HG03060 (cell line): ENCODE data around the gene RBCK1.
"Not testable (repeated sequence)": the region's sequence is repeated elsewhere in the genome, so short reads cannot be mapped to it uniquely, and the experiment has no call there.

Experiments used
- ATAC-seq: cut with Tn5 transposase; IDR thresholded peaks from one replicate; pipeline ENCODE4 v1.9.1; 2021; ENCODE audit warnings: low read depth, moderate number of reproducible peaks; ENCODE audit not compliant: unreplicated experiment

The RBCK1 gene

DNA sequence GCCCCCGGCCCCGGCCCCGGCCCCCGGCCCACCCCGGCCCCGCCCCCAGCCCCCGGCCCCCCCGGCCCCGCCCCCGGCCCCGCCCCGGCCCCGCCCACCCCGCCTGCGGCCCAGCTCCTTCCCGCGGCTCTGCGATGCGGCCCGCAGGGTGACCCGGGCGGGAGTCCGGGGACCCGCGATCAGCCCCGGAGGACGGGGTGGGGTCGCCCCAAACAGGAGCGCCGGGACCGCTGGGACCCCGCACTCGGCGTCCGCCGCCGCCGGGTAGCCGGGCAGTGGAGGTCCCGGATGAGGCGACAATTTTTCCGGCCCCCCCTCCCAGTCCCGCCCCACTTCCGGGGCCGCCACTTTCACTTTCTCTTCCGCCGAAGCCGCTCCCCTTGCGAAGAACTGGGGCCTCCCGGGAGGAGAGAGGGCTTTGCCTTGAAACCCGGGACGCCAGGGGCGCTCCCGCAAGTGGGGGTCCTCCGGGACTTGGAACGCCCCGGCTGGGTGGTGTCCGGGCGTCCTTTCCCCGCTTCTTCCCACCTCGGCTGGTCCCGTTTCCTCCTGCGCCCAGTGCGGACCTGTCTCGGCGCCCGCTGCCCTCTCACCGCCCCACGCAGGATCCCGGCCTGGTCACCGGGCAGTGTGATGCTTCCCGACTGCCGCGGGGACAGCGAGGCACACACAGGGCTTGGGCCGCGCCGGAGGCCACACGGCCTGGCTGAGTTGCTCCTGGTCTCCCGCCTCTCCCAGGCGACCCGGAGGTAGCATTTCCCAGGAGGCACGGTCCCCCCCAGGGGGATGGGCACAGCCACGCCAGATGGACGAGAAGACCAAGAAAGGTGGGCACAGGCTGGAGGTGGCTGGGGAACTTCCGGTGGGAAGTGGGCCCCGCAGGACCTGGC, at the start of gene RBCK1:
Gene RBCK1, plus strand, starts transcription at position 347 of the 890 bp plus-strand sequence. Its CDS starts 459 bp downstream, at position 806.
- ATAC-seq, result peak; percentile 36

DNA sequence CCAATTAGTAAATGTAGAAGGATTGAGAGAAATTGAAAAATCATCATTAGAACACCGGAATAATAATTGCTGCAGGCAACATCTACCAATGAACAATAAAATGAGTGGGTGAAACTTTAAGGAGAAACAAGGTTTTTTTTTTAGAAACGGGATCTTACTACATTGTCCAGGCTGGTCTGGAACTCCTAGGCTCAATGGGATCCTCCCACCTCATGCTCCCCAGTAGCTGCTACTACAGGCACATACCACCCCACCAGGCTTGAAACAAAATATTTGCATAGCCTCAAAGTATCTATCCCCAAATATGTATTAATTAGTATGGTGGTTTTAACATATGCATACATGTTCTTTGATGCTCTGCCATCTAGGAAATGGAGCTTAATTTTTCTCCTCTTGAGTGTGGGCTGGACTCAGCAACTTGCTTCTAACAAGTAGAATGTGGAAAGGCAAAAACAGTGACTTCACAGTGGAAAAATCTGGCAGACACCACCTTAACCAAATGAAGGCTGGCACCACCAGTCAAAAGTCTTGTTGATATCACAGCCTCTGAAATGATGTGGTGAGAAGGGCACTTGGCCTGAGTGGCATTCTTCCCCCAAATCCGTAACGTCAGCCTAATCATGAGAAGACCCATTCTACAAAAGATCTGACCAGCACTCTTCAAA, 49.1 kb upstream of the RBCK1 start:
- ATAC-seq, result no peak

DNA sequence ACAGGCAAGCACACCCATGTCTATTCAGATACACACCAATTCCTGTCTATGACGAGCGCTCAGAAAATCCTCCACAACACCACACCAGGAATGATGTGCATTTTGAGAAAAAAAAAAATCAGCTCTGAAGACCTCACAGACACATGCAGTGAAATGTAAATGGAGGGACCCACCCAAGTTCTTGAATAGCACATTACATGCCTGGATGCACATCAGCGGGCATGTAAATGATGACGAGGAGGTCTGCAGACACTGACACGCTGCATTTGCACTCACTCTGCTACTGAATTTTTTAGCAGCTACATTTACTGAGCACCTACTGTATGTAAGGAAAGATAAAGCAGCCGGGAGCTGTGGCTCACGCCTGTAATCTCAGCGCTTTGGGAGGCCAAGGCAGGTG, 46.5 kb upstream of the RBCK1 start:
- no peak for ATAC-seq

DNA sequence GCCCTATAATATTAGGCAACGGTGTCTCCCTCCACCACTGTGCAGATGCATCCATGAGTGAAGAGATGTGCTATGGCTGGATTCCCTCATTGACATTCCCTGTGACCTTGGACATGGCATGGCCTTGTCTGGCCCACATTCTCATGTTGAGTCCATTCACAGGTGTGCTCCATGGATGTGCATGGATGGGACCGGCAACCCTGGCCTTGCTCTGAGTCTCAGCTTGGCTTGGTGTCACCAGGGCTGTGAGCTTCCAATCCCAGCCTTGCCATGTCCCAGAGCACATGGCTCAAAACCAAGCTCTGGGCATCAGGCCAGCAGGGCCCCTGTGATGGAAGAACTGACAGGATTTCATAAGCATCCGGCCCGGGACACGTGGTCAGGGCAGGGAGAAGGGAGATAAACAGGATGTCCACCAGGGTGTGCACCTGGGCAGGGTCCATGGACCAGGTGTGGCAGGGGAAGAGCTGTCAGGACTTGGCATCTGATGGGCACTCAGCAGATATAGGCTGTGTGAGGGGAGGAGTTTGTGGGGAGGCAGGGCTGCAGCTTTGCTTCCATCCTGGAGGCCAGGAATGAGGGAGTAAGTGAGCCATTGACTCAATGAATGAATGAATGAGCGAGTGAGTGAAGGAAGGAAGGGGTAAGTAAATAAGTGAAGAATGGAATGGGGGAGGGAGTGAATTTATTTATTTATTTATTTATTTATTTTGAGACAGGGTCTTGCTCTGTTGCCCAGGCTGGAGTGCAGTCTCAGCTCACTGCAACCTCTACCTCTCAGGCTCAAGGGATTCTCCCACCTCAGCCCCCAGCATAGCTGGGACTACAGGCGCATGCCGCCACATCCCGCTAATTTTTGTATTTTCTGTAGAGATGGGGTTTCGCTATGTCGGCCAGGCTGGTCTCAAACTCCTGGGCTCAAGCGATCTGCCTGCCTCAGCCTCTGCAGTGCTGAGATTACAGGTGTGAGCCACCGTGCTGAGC, 45.5 kb upstream of the RBCK1 start:
- ATAC-seq, result no peak

DNA sequence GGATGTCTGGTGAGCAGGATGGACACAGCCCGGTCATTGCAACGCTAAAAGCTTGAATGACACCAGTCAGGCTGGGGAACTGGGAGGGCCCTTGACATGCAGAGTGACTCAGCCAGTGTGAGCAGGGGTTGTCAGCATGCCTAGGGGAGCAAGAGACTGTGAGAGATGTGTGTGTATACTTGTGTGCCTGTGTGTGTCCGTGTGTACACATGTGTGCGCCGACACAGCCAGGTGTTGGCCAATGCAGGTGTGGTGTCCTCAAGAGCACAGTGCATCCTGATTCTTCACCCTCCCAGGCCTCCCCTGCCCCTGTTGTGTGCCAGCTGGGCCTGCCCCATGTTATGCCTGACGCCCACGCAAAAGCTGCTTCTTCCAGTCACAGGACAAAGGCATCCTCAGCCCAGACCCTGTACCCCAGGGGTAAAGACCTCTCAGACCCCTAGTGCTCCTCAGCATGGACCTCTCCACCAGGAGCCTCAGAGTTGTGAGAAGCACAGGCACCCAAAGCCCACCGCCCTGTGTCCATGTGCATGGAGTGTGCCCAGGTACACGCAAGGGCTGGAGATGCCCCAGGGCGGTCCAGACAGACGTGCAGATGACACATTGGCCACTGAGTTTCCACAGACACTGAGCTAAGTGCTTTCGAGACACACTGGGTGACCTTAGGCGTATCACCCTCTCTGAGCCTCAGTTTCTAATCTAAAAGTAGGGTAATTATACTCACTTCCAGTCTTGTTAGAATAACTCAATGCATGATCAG, 44.6 kb upstream of the RBCK1 start:
- no peak for ATAC-seq

DNA sequence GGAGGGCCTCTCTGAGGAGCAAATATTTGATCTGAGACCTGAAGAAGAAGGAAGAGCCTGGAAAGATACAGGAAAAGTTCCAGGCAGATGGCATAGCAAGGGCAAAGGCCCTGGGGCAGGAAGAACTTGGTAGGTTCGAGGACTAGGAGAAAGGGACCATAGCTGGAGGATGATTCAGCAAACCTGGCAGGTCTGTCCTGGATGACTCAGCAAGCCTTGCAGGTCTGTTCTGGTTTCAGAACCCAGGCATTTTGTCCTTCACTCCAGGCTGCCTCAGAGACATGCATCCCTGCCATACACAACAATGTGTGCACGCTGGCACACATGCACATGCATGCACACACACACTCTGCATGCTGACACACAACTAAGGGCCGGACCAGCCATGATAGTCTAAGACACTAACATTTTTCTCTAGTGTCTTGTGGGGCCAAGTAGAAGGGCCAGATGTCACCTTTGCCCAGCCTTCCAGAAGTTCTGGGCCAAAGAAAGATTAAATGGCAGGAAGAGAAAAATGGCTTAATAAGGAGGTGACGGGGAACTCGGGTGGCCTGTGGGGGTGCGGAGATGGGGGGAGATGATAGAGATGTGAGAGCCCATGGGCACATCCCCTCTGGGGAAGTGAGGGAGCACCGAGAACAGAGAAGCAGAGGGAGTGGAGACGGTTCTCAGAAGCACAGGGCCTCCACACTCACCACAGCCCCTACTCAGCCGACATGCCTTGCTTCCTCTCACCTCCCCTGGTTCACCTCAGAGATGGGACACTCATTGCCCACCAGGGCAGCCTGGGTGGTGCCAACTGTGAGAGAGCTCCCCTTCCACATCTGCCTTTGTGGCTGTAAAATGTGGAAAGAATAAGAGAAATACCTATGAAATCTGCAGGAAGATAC, 42.9 kb upstream of the RBCK1 start:
- no peak for ATAC-seq

DNA sequence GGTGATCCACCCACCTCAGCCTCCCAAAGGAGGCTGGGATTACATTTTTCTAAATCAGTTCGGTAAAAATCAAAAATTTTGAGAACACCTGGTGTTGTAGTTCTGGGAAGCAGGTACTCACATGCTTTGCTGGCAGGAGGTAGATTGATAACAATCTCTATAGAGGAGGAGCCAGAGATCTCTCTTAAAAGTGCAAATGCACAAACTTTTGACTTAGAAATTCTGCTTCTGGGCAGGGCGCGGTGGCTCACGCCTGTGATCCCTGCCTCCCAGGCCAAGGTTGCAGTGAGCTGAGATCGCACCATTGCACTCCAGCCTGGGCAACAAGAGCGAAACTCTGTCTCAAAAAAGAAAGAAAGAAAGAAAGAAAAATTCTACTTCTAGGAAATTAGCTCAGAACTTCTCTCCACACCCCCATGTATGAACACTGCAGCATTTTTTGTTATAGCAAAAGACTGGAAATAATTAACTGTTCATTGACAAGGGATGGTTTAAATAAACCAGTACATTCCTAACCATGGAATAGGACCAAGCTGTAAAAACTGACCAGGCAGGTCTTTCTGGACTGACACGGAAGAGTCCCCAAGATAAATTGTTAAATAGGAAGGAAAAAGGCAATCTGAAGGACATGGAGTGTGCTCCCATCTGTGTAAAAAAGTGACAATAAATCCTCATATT, 41.9 kb upstream of the RBCK1 start:
- ATAC-seq, result no peak

DNA sequence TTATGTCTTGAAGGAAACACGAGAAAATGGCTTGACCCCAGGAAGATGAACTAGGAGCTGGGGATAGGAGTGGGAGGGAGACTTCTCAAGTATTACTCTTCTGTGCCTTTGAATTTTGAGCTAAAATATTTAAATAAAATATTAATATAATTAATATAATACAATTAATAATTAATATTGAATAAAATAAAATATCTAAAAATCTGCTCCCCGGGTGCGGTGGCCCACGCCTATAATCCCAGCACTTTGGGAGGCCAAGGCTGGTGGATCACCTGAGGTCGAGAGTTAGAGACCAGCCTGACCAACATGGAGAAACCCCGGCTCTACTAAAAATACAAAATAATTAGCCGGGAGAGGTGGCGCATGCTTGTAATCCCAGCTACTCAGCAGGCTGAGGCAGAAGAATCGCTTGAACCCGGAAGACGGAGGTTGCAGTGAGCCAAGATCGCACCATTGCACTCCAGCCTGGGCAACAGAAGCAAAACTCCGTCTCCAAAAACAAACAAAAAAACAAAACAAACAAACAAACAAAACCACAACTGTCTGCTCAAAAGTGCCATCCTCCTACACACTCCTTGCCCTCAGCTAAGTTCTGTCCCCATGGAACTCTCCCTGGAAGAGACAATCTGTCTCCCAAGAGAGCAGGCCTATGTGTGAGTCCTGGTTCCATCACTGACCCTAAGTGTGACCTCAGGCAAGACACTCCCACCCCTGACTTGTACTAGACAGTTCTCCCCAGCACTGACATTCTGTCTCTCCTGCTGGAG, 41.2 kb upstream of the RBCK1 start:
- no peak for ATAC-seq

DNA sequence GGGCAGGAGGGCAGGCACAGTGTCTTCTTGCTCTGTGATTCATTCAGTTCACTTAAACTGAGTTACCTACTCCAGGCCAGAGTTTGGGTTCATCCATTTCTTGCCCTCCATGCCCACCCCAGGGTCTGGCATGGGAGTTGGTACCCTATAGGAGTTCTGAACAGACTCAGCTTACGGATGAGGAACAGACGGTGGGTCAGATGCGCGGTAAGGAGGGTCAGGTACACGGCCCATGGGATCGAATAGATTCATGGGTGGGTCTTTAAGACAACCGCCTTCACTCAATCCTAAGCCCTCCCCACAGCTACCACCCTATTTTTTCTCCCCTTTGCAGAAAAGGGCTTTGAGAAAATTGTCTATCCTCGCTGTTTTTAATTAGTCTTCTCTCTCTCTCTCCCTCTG, 40.6 kb upstream of the RBCK1 start:
- ATAC-seq, result no peak

DNA sequence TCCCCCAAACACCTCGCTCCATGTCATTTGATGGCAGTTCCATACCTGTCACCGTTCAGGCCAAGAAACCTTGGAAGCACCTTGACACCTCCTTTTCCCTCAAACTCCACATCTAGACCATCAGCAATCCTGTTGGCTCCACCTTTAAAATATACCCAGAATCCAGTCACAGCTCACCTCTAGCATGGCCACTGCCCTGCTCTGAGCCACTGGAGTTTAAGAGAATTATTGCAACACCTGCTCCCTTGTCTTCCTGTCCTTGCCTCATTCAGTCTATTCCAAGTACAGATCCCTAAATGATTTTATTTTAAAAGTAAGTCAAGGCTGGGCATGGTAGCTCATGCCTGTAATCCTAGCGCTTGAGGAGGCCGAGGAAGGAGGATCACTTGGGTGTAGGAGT, 39.2 kb upstream of the RBCK1 start:
- ATAC-seq, result no peak

DNA sequence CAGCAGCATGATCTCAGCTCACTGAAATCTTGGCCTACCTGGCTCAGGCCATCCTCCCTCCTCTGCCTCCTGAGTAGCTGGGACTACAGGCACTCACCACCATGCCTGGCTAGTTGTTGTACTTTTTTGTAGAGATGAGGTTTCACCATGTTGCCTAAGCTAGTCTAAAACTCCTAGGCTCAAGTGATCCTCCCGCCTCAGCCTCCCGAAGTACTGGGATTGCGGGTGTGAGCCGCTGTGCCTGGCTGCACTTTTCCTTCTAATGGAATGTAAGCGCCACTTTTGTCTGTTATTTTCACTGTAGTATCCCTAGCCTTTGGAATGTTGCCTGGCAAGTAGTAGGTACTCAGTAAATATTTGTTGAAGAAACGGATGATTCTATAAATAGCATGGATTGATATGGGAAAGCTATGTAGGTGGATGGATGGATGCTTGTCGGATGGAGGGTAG, 37.9 kb upstream of the RBCK1 start:
- no peak for ATAC-seq

DNA sequence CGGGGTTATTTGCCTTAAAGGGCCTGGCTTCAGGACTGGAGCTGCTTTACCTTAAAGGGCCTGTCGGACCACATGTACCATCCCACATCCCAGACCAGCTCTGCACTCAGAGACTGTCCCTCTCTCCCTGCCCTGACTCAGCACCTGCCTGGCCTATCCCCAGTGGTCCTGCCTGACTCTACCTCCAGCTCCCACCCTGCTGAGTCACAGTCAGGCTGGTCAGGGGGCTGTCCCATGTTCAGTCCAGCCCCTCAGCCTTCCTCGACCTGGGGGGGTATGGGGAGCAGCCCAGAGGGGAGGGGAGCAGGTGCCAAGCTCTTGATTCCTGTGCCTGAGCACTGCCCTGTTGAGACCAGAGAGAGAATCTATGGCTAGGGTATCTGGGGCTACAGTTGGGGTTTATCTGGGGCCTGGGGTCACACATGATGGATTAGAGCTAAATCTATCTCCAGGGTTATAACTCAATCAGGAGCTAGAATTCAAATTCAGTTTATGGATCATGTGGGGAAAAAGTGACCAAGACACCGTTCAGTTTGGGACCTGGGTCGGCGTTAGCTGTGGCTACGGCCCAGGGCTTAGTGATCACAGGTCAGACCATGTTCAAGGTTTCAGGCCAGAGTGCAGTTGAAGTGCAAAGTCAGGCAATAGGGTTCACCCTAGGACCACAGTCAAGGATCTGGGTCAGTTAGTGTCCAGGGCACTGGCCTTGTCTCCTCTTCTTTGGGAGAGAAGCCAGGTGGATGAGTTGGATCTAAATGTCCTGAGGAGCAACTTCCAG, 36.9 kb upstream of the RBCK1 start:
- ATAC-seq, result no peak

DNA sequence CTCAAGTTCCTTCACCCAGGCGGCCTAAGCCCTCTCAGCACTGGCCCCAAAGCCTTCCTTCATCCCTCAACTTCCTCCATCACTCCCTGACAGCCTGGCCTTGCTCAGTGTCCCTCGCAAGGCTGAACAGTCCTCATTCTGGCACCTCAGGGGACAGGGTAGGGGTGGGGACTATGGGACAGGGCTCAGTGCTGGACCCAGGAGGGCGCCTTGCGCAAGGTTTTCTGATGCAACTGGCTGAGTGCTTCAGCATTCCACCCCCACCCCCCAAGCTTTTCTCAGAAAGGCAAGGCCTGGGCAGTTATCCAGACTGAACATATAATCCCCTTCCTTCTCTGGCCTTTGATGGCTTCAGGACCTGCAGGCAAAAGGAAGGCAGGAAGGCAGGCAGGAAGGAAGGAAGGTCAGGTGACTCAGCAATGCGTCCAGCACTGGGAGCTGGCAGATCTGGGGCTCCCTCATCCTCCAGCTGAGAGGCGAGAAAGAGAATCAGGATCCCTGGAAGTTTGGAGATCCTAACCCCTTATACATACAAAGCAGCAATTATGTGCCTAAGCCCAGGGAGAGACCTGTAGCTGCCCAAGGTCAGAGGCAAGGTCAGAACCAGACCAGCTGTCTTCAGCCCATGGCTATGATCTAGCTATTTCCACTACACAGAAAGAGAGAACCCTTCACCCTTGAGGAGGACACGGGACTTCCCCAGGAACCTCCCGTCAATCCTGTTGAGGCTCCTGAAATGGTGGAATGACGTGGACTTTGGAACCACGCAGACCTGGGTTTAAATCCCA, 36.1 kb upstream of the RBCK1 start:
- ATAC-seq, result no peak

DNA sequence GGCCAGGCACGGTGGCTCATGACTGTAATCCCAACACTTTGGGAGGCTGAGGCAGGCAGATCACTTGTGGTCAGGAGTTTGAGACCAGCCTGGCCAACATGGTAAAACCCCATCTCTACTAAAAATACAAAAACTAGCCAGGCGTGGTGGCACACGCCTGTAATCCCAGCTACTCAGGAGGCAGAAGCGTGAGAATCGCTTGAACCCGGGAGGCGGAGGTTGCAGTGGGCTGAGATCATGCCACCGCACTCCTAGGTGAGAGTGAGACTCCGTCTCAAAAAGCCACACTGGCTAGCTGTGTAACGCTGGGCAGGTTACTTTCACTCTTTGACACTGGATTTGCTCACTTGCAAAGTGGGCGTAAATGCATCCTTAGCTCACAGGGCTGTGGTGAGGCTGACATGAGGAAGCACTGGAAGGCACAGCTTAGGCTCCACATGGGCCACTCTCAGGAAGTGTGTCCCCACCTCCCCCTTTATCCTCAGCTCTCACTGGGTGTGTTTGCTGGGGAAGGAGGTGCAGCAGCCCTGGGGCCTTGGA, 35.5 kb upstream of the RBCK1 start:
- not testable (repeated sequence) for ATAC-seq

DNA sequence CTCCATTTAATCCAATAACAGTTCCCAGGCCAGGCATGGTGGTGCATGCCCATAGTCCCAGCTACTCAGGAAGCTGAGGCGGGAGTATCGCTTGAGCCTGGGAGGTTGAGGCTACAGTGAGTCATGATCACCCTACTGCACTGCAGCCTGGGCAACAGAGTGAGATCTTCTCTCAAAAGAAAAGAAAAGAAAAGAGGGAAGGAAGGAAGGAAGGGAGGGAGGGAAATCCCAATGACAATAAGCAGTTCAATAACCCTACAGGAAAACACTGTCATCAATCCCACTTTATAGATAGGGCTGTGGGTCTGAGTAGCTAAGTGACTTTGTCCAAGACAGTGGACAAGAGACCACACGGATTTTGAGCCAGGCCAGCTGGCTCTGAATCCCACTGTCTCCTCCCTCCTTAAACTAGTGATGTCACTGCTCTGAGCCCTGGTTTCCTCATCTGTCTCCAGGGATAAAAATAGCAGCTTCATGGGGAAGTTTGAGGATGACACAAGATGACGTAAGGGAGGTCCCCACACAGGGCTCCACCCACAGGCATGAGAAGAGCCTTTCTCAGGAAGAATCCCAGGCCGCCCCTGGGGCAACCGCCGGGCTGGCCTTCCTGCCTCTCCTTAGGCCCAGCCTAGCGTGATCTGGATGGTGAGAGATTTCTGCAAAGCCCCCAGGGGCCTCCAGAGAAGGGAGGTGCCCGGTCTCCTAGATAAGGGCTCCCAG, 34.8 kb upstream of the RBCK1 start:
- ATAC-seq, result no peak
